ENCODE results near the gene SNX25. TPM values are rescaled to one million over a fixed set of nuclear protein-coding genes. Genes with fewer than 3 reads are reported as not detected.
"Not testable (repeated sequence)": the region's sequence is repeated elsewhere in the genome, so short reads cannot be mapped to it uniquely, and the experiment has no call there.

SNX25 gene
- total RNA-seq, 1 experiment from 2014 or later: 50.5 TPM

GRCh38 chr4:185189606-185190305, 19.6 kb upstream of the SNX25 start:
- H2AFZ ChIP-seq (ENCODE audit: low read length): no peak overlapping the region
- no peaks in the 10 kb centered on the region for H3K9me3 ChIP-seq (ENCODE audit: low read length)
- peaks cover 31% of the 10 kb centered on the region for H3K4me1 ChIP-seq (ENCODE audit: low read length)
- no peaks in the 10 kb centered on the region for H3K9me2 ChIP-seq (replicated peaks; ENCODE audit: insufficient read depth, low read length)
- peaks cover 3% of the 10 kb centered on the region; the same call in 1 of the 2 replicates for H3K36me3 ChIP-seq (ENCODE audit: insufficient read depth, low read length)
- H3K27me3 ChIP-seq (ENCODE audit: low read length): no peaks in the 10 kb centered on the region
- no peaks in the 10 kb centered on the region for H4K20me1 ChIP-seq (ENCODE audit: insufficient read depth, low read depth, low read length)
- no peak overlapping the region for H3K9ac ChIP-seq (ENCODE audit: low read length)
- H3K4me2 ChIP-seq (ENCODE audit: low read depth, low read length, poor library complexity, severe bottlenecking): no peak overlapping the region
- peaks cover 81% of the 10 kb centered on the region for H3K79me2 ChIP-seq (ENCODE audit: low read length)
- DNase-seq: no peak
- no peak overlapping the region for H3K4me3 ChIP-seq (ENCODE audit: low read length)
- H3K27ac ChIP-seq (ENCODE audit: low read length): no peak overlapping the region

GRCh38 chr4:185190306-185190856, 19.0 kb upstream of the SNX25 start:
- Histone ChIP-seq H3K9me3 (ENCODE audit: low read length) (no peaks in the 10 kb centered on the region), H3K4me1 (ENCODE audit: low read length) (peaks cover 24% of the 10 kb centered on the region), H3K4me2 (ENCODE audit: low read depth, low read length, poor library complexity, severe bottlenecking) (no peak overlapping the region), H3K4me3 (ENCODE audit: low read length) (no peak overlapping the region), H3K79me2 (ENCODE audit: low read length) (peaks cover 82% of the 10 kb centered on the region), H3K27ac (ENCODE audit: low read length) (no peak overlapping the region), H2AFZ (ENCODE audit: low read length) (no peak overlapping the region), H3K9me2 (replicated peaks; ENCODE audit: insufficient read depth, low read length) (no peaks in the 10 kb centered on the region), H4K20me1 (ENCODE audit: insufficient read depth, low read depth, low read length) (no peaks in the 10 kb centered on the region), H3K9ac (ENCODE audit: low read length) (no peak overlapping the region), H3K27me3 (ENCODE audit: low read length) (no peaks in the 10 kb centered on the region), H3K36me3 (ENCODE audit: insufficient read depth, low read length) (peaks cover 3% of the 10 kb centered on the region; the same call in 1 of the 2 replicates)
- no peak for DNase-seq

DNA sequence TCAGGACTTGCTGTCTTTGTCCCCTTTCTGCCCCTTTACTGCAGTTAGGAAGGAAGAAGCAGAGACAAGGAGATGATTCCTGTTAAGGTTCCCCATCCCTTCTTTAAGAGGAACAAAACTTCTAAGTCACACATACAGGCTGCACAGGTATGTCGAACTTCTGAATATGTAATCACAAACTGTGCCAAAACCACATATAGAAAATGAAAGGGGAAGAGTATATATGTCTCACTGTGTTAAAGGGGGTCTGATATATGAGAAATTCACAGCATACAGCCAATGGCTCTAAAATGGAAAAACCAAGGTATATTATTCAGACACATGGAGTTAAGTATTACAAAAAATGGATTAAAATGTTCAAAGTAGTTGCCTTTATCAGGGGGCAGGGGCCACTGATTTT, 17.3 kb upstream of the SNX25 start:
- H3K9me3 ChIP-seq (ENCODE audit: low read length): no peaks in the 10 kb centered on the region
- H3K9ac ChIP-seq (ENCODE audit: low read length): no peak overlapping the region
- 0 out of 2 replicates have a peak overlapping the region, but pooled peaks have one; percentile 22 for H3K27ac ChIP-seq (ENCODE audit: low read length)
- peak overlapping the region; percentile 32 for H3K4me2 ChIP-seq (ENCODE audit: low read depth, low read length, poor library complexity, severe bottlenecking)
- no peaks in the 10 kb centered on the region for H4K20me1 ChIP-seq (ENCODE audit: insufficient read depth, low read depth, low read length)
- H3K4me1 ChIP-seq (ENCODE audit: low read length): peaks cover 19% of the 10 kb centered on the region
- H3K36me3 ChIP-seq (ENCODE audit: insufficient read depth, low read length): peaks cover 3% of the 10 kb centered on the region; the same call in 1 of the 2 replicates
- no peak overlapping the region for H3K4me3 ChIP-seq (ENCODE audit: low read length)
- H3K27me3 ChIP-seq (ENCODE audit: low read length): no peaks in the 10 kb centered on the region
- no peak for DNase-seq
- H3K9me2 ChIP-seq (replicated peaks; ENCODE audit: insufficient read depth, low read length): no peaks in the 10 kb centered on the region
- H3K79me2 ChIP-seq (ENCODE audit: low read length): peaks cover 79% of the 10 kb centered on the region
- no peak overlapping the region for H2AFZ ChIP-seq (ENCODE audit: low read length)

DNA sequence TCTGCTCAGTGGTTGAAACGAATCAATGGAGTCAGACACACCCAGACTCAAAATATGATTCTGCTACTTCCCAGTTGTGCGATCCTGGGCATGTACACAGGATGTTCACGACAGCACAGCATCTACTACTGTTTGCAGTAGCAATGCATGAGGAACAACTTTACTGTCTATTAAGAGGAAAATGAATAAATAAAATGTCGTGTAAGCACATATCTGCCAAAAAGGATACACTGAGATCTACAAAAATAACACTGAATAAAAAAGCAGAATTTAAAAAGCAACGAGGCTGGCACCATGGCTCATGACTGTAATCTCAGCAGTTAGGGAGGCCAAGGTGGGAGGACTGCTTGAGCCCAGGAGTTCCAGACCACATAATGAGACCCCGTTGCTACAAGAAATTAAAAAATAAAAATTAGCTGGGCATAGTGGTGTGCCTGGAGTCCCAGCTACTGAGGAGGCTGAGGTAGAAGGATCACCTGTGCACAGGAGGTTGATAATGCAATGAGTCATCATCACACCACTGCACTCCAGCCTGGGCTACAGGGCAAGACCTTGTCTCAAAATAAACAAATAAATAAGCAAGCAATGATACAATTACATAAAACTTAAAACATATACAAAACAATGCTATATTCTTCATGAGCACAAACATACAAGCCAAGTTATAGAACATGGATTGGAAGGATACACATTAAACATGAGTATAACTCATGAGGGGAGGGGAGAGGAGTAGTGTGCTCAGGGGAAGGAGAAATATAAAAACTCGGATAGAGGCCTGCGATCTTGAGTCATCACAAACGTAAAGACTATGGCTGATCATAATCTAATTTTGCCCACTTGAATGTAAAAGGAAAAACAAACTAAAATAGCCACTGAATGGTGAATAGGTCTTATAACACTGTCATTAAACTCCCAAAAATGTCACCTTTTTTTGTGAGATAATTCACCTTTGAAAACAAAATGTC, 14.2 kb upstream of the SNX25 start:
- H3K27me3 ChIP-seq (ENCODE audit: low read length): no peaks in the 10 kb centered on the region
- H3K9ac ChIP-seq (ENCODE audit: low read length): no peak overlapping the region
- no peaks in the 10 kb centered on the region for H3K9me3 ChIP-seq (ENCODE audit: low read length)
- peaks cover 19% of the 10 kb centered on the region for H3K4me1 ChIP-seq (ENCODE audit: low read length)
- no peak overlapping the region for H3K4me3 ChIP-seq (ENCODE audit: low read length)
- no peak overlapping the region for H2AFZ ChIP-seq (ENCODE audit: low read length)
- H3K36me3 ChIP-seq (ENCODE audit: insufficient read depth, low read length): peaks cover 2% of the 10 kb centered on the region; the same call in 1 of the 2 replicates
- H3K9me2 ChIP-seq (replicated peaks; ENCODE audit: insufficient read depth, low read length): no peaks in the 10 kb centered on the region
- H3K4me2 ChIP-seq (ENCODE audit: low read depth, low read length, poor library complexity, severe bottlenecking): no peak overlapping the region
- peaks cover 72% of the 10 kb centered on the region for H3K79me2 ChIP-seq (ENCODE audit: low read length)
- H3K27ac ChIP-seq (ENCODE audit: low read length): no peak overlapping the region
- DNase-seq: no peak
- H4K20me1 ChIP-seq (ENCODE audit: insufficient read depth, low read depth, low read length): no peaks in the 10 kb centered on the region

DNA sequence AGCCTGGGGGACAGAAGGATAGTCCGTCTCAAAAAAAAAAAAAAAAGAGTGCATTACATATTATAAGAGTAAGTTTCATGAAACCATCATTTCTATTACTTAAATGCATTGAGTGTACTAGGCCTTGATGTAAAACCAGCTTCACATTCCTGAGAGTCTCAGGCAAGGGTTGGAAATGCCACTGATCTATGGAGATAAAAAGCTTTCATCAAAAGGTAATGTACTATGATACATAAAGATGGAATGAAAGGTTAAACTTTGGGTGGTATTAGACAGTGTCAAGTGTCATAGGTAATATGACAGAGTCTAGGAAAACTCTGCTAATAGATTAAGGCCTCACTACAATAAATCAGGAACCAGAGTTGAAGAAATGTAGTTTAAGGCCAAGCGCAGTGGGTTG, 13.0 kb upstream of the SNX25 start:
- Histone ChIP-seq H4K20me1 (ENCODE audit: insufficient read depth, low read depth, low read length) (no peaks in the 10 kb centered on the region), H2AFZ (ENCODE audit: low read length) (no peak overlapping the region), H3K4me2 (ENCODE audit: low read depth, low read length, poor library complexity, severe bottlenecking) (no peak overlapping the region), H3K4me1 (ENCODE audit: low read length) (peaks cover 10% of the 10 kb centered on the region), H3K9ac (ENCODE audit: low read length) (no peak overlapping the region), H3K4me3 (ENCODE audit: low read length) (no peak overlapping the region), H3K9me2 (replicated peaks; ENCODE audit: insufficient read depth, low read length) (no peaks in the 10 kb centered on the region), H3K27me3 (ENCODE audit: low read length) (no peaks in the 10 kb centered on the region), H3K9me3 (ENCODE audit: low read length) (no peaks in the 10 kb centered on the region), H3K27ac (ENCODE audit: low read length) (no peak overlapping the region), H3K79me2 (ENCODE audit: low read length) (peaks cover 72% of the 10 kb centered on the region), H3K36me3 (ENCODE audit: insufficient read depth, low read length) (no peaks in the 10 kb centered on the region)
- DNase-seq: no peak

- H3K36me3 ChIP-seq (ENCODE audit: insufficient read depth, low read length); DNase-seq; H3K27ac ChIP-seq (ENCODE audit: low read length); H3K9me3 ChIP-seq (ENCODE audit: low read length); H3K9me2 ChIP-seq (replicated peaks; ENCODE audit: insufficient read depth, low read length); H3K27me3 ChIP-seq (ENCODE audit: low read length); H3K4me3 ChIP-seq (ENCODE audit: low read length); H4K20me1 ChIP-seq (ENCODE audit: insufficient read depth, low read depth, low read length); H3K4me2 ChIP-seq (ENCODE audit: low read depth, low read length, poor library complexity, severe bottlenecking); H3K9ac ChIP-seq (ENCODE audit: low read length); H2AFZ ChIP-seq (ENCODE audit: low read length): not testable (repeated sequence)
- Histone ChIP-seq H3K79me2 (ENCODE audit: low read length) (peaks cover 77% of the 10 kb centered on the region), H3K4me1 (ENCODE audit: low read length) (peaks cover 15% of the 10 kb centered on the region)
Measured at GRCh38 chr4:185198189-185198588, 11.2 kb upstream of the SNX25 start.

GRCh38 chr4:185201977-185202962, 7.1 kb upstream of the SNX25 start:
- Histone ChIP-seq H3K4me2 (ENCODE audit: low read depth, low read length, poor library complexity, severe bottlenecking) (peak overlapping the region; percentile 86), H3K9me3 (ENCODE audit: low read length) (no peaks in the 10 kb centered on the region), H4K20me1 (ENCODE audit: insufficient read depth, low read depth, low read length) (no peaks in the 10 kb centered on the region), H3K4me3 (ENCODE audit: low read length) (peak overlapping the region; percentile 79), H3K79me2 (ENCODE audit: low read length) (peaks cover 68% of the 10 kb centered on the region), H3K27me3 (ENCODE audit: low read length) (no peaks in the 10 kb centered on the region), H3K9me2 (replicated peaks; ENCODE audit: insufficient read depth, low read length) (no peaks in the 10 kb centered on the region), H3K27ac (ENCODE audit: low read length) (peak overlapping the region; percentile 72), H3K36me3 (ENCODE audit: insufficient read depth, low read length) (no peaks in the 10 kb centered on the region), H3K9ac (ENCODE audit: low read length) (peak overlapping the region; percentile 80), H2AFZ (ENCODE audit: low read length) (no peak overlapping the region), H3K4me1 (ENCODE audit: low read length) (peaks cover 38% of the 10 kb centered on the region)
- DNase-seq: no peak

All from Karpas-422 (cell line).